NB4 (cell line): ENCODE data around the gene AFG1L.

Experiments
- CTCF ChIP-seq: IDR thresholded peaks from one replicate; pipeline ENCODE4 v1.5.1; 2012; ENCODE audit warnings: low read depth, low read length
- POLR2A ChIP-seq: IDR thresholded peaks from 2 replicates; pipeline ENCODE4 v1.6.1; 2011; ENCODE audit warnings: mild to moderate bottlenecking; ENCODE audit not compliant: insufficient read length; ENCODE audit errors: extremely low read depth

- peak; percentile 78 for TF ChIP-seq CTCF
- no peak for TF ChIP-seq POLR2A
Observed at GRCh38 chr6:108541843-108542759, 247.2 kb downstream of the AFG1L start.
